NK-92 treated with Interleukin-12 subunit alpha and Interleukin-12 subunit beta, amount 100 ng/mL, for 24 hours (cell line): ENCODE data around the gene PTPN6.

Experiments
- DNase-seq: peaks from one replicate; lab custom pipeline; 2025; lab: John Stamatoyannopoulos, UW

PTPN6 gene

DNA sequence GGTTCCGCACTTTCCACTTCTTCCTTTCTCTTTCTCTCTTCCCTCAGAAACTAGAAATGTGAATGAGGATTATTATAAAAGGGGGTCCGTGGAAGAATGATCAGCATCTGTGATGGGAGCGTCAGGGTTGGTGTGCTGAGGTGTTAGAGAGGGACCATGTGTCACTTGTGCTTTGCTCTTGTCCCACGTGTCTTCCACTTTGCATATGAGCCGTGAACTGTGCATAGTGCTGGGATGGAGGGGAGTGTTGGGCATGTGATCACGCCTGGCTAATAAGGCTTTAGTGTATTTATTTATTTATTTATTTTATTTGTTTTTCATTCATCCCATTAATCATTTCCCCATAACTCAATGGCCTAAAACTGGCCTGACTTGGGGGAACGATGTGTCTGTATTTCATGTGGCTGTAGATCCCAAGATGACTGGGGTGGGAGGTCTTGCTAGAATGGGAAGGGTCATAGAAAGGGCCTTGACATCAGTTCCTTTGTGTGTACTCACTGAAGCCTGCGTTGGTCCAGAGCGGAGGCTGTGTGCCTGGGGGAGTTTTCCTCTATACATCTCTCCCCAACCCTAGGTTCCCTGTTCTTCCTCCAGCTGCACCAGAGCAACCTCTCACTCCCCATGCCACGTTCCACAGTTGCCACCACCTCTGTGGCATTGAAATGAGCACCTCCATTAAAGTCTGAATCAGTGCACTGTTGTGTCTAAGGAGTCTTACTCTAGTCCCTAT is 28.0 kb upstream of the PTPN6 start:
- no peak for DNase-seq

- no peak for DNase-seq
These were observed 27.3 kb upstream of the PTPN6 start for GRCh38 chr12:6923851-6924250.

GRCh38 chr12:6925239-6925539 is 26.0 kb upstream of the PTPN6 start:
- DNase-seq: no peak

- no peak for DNase-seq
These were observed 25.4 kb upstream of the PTPN6 start for GRCh38 chr12:6925540-6926279.

GRCh38 chr12:6927379-6928021 is 23.7 kb upstream of the PTPN6 start, which contains the start of gene ATN1:
ATN1 (plus strand) TSS chr12:6927959; CDS start chr12:6934002, 6,043 bp downstream.
- no peak for DNase-seq

DNA sequence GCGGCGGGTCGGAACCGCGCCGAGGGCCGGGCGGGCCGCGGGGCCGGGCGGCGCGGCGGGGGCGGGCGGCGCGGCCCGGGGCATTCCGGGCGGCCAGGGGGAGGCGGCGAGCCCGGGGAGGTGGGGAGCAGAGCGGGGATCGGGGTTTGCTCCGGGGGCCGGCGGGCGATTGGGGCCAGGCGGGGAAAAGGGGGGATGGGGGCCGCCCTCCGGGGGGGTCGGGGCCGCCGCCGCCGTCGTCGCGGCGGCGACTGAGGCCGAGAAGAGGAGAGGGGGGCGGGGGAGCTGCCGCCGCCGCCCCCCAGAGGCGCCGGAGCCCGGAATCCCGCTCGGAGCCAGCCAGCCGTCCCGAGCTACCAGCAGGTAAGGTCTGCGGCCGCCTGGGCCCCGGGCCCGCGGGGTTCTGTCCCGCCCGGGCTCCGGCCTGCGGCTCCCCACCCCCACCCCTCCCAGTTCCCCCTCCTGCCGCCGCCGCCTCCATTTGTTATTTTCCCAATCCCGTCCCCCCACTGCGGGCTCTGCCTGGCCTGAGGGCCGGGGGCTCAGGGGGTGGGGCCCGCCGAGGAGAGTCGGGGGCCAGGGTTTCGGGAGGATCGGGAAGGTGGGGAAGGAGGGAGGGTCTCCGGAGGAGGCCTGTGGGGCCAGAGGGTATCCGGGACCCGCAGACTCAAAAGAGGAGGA is 23.0 kb upstream of the PTPN6 start:
- no peak for DNase-seq

DNA sequence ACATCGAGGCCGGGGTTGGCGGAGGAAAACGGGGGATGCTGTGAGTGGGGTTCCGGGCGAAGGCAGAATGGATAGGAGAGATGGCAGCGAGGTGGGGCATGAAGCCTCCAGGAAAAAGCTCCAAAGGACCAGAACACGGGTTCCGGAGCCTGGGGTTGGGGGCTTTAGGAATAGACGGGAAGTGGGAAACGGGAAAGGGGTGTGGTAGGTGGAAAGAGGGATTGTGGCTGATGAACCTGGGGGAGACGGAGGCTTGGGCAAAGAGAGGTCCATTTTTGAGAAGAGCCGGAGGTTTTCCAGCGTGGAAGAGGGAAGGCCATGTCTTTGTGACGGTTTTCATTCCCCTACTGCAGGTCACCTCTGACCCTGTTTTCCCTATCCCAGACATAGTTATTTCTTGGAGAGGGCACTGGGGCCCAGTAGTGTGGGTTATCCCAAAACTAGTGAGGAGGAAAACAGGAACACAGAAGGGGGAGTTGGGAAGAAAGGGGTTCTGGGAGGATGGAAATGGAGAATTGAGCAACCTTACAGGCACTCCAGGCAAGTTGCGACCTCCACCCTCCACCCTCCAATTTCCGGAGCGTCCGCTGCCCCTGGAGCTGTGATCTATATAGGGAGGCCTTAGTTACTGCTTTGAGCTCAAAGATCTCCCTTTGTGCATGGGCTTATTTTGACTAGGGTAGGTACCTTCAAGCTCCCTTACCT is 22.3 kb upstream of the PTPN6 start:
- no peak for DNase-seq

DNA sequence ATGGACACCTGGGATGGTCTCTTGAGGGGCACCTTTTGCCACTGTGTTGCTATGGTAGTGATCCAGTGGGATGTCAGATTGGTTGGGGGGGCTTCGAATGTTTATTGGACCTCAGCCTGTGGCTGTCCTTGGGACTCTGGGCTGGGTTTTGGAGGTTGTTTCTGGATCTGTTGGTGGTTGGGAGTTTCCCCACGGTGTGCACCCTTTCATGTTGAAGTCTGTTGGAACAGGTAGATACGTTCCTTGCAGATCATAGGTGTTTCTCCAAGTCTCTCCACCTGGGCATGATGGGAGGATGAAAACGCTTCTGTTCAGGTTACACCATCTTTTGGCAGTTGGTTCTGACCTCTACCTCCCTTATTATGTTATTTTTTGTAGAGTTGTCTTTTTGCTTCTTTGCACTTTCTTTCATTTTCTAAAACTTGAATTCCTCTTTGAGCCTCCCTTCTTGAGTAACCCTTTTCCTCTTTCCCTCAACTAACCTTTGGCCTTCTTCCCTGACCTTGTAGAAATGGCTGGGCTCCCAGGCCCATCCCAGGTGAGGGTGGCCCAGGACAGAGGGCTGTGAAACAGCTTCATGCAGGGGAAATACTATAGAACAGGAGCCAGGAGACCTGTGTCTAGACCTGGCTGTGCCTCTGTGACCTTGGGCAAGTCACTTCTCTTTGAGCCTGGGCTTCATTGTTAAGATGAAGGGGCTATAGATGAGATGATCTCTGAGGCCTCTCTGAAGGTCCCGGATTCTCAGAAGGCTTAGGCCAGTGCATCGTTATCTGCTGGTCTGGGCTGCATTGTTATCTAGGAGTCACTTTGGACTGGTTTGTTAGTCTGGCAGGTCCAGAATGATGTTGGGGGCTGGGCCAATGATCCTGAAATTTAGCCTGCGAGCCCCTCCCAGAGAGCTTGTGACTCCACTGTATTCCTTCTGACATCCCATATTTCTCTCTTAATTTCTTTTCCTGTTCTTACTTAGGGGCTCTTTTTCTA is 21.4 kb upstream of the PTPN6 start:
- DNase-seq: no peak

DNA sequence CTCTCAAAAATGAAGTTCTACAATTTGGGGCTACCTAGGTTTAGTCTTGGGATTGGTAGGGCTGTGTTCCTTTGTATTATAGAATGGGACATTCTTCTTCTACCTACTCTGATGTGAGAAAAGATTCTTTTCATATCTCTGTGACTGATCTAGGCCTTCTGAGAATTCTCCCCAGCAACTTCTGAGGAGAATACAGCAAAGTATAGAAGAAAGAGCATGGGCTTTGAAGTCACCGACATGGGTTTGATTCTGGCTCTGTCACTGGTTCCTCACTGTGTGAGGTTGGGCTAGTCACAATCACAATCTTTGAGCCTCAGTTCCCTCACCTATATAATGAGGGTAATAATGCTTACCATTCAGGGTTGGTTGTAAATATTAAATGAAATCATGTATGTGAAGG is 18.4 kb upstream of the PTPN6 start:
- DNase-seq: no peak

DNA sequence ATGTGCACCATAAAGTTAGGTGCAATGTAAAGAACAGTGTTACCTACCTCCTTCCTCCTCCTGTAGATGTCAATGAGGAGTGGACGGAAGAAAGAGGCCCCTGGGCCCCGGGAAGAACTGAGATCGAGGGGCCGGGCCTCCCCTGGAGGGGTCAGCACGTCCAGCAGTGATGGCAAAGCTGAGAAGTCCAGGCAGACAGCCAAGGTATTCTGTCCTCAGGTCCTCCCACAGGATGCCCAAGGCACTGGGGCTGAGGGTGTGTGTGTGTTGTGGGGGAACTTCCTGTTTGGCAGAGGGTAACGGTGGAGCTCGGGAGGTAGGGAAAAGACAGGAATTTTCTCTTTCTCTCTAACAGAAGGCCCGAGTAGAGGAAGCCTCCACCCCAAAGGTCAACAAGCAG is 17.0 kb upstream of the PTPN6 start:
- DNase-seq: no peak

DNA sequence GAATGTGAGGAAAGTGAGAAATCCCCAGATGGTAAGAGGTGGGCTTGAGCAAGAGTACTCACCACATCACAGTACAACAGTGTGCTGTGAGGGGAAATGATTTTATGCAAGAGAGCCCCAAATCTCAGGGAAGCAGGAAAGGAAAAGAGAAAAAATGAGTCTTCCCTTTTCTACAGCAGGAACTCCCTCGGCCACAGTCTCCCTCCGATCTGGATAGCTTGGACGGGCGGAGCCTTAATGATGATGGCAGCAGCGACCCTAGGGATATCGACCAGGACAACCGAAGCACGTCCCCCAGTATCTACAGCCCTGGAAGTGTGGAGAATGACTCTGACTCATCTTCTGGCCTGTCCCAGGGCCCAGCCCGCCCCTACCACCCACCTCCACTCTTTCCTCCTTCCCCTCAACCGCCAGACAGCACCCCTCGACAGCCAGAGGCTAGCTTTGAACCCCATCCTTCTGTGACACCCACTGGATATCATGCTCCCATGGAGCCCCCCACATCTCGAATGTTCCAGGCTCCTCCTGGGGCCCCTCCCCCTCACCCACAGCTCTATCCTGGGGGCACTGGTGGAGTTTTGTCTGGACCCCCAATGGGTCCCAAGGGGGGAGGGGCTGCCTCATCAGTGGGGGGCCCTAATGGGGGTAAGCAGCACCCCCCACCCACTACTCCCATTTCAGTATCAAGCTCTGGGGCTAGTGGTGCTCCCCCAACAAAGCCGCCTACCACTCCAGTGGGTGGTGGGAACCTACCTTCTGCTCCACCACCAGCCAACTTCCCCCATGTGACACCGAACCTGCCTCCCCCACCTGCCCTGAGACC is 15.6 kb upstream of the PTPN6 start:
- DNase-seq: no peak

DNA sequence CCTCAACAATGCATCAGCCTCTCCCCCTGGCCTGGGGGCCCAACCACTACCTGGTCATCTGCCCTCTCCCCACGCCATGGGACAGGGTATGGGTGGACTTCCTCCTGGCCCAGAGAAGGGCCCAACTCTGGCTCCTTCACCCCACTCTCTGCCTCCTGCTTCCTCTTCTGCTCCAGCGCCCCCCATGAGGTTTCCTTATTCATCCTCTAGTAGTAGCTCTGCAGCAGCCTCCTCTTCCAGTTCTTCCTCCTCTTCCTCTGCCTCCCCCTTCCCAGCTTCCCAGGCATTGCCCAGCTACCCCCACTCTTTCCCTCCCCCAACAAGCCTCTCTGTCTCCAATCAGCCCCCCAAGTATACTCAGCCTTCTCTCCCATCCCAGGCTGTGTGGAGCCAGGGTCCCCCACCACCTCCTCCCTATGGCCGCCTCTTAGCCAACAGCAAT is 14.9 kb upstream of the PTPN6 start:
- DNase-seq: no peak

- no peak for DNase-seq
These were observed 14.3 kb upstream of the PTPN6 start for GRCh38 chr12:6936636-6937480.

DNA sequence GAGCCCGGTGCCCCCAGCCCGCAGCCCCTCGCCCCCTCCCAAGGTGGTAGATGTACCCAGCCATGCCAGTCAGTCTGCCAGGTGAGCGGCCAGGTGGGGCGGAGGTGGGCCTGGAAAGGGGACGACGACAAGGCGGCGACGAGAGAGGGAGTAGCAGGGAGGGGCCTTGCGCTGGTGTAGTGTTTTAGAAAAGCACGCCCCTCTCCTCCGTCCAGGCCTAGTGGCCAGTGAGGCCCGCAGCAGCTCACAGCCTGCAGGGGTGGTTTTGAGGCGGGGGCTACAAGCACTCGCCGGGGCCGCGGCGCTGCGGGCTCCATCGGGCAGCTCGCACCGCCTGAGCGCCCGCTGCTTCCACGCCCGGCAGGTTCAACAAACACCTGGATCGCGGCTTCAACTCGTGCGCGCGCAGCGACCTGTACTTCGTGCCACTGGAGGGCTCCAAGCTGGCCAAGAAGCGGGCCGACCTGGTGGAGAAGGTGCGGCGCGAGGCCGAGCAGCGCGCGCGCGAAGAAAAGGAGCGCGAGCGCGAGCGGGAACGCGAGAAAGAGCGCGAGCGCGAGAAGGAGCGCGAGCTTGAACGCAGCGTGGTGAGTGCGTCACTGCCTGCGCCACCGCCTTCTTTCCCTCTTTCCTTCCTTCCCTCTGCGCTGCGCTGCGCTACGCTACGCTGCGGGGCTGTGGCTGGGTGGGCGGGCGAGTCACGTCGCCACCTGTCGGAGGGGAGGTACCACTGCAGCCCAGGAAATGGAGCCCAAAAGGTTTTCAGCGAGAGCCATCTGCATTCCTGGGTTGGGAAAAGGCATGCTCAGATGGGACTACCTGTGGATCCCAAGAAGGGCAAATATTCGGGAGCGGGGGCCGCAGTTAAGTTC is 13.4 kb upstream of the PTPN6 start:
- peak; percentile 68 for DNase-seq

- DNase-seq: no peak
These were observed 12.6 kb upstream of the PTPN6 start for GRCh38 chr12:6938353-6939190.

DNA sequence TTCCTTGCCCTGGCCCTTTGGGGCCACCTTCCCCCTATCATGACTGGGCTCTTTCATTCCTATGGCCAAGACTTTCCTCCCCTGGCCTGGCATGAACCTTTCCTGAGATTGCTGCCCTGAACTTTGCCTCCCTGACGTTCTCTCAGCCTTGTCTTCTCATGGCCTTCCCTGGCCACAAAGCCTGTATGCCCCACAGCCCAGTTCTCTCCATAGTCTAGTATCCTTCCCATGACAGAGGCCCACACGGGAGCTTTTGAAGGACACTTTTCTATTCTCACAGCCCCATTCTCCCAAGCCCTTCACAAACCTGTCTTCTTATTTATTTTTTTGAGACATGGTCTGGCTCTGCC is 12.0 kb upstream of the PTPN6 start:
- DNase-seq: no peak

- DNase-seq: no peak
These were observed 9.9 kb upstream of the PTPN6 start for GRCh38 chr12:6941267-6941666.
